K562 (cell line): Measurements from ENCODE around the gene MEIOB. TPM values are rescaled to one million over a fixed set of nuclear protein-coding genes. Genes with fewer than 3 reads are reported as not detected.

Experiments
- ATAC-seq: fragments of 200-7000 bp; cut with Tn5 transposase; 3 replicates; pipeline ENCODE4 v1.9.1; 2020; ENCODE audit warnings: moderate library complexity
- BruUV-seq: library from RNA; stranded (reverse); fragments of 400-500 nt; replicated peaks from 2 replicates; lab custom pipeline; 2021; lab: Mats Ljungman, UMichigan
- CTCF ChIA-PET: fragments of 300-600 bp; formaldehyde crosslinking; extraction: SDS; loops from one replicate; lab custom pipeline; 2021; ENCODE audit warnings: low intra/inter-chr PET ratio; lab: Yijun Ruan, JAX
- POLR2A ChIA-PET: fragments of 300-600, 350-650 bp; sonication (Branson Sonifier 250); formaldehyde crosslinking; extraction: SDS; loops from one replicate; lab custom pipeline; 2021; ENCODE audit warnings: antibody characterized with exemption, inconsistent platforms; lab: Yijun Ruan, JAX
- DNase-seq, 4 experiments: peaks; one replicate each; pipeline versions ENCODE4 v3.0.0 to v3.0.0-alpha.2; 2011 to 2018; ENCODE audit warnings: low spot score in 3 of 4, mixed read lengths in 3 of 4; ENCODE audit errors: extremely low read depth in 1 of 4
- FAIRE-seq: peaks from 2 replicates; lab custom pipeline; 2011; peaks lifted over from hg19 to GRCh38; lab: Jason Lieb, UNC
- H2AFZ ChIP-seq: 2 replicates; pipeline ENCODE4 v1.6.0; 2011; ENCODE audit warnings: low read depth, low read length, control low read depth, inconsistent platforms
- H3K27ac ChIP-seq: fragments of 200-600 bp; 3 replicates; pipeline ENCODE4 v1.8.0; 2011; ENCODE audit warnings: low read depth, mild to moderate bottlenecking, control low read depth, inconsistent platforms, low read length, moderate library complexity, mixed read lengths; ENCODE audit errors: extremely low read depth
- H3K27me3 ChIP-seq, 2 experiments: fragments of 300-600 bp in 1 of 2; 2 replicates in 1 of 2; 3 replicates in 1 of 2; pipeline versions ENCODE4 v1.6.0 to v1.8.0; 2011; ENCODE audit warnings: inconsistent platforms in 2 of 2, low read length in 2 of 2, mild to moderate bottlenecking in 1 of 2, mixed read lengths in 1 of 2, moderate library complexity in 1 of 2; ENCODE audit not compliant: control insufficient read depth in 2 of 2, insufficient read depth in 2 of 2
- H3K36me3 ChIP-seq: fragments of 300-600 bp; 3 replicates; pipeline ENCODE4 v1.8.0; 2011; ENCODE audit warnings: mild to moderate bottlenecking, low read length, inconsistent platforms; ENCODE audit not compliant: control insufficient read depth, insufficient read depth
- H3K4me1 ChIP-seq, 2 experiments: fragments of 200-600 bp in 1 of 2; replicated peaks in 1 of 2; 2 replicates in 1 of 2; 3 replicates in 1 of 2; pipeline versions ENCODE4 v1.5.1 to v1.8.0; 2011; ENCODE audit warnings: inconsistent platforms in 2 of 2, low read length in 2 of 2, mild to moderate bottlenecking in 1 of 2, mixed read lengths in 1 of 2, moderate library complexity in 1 of 2; ENCODE audit not compliant: control insufficient read depth in 2 of 2, insufficient read depth in 2 of 2
- H3K4me2 ChIP-seq: 2 replicates; pipeline ENCODE4 v1.6.1; 2011; ENCODE audit warnings: low read length, control low read depth, inconsistent platforms, mixed read lengths; ENCODE audit not compliant: insufficient read depth
- H3K4me3 ChIP-seq: fragments of 200-600 bp; sonication (generic), shearing (Covaris generic); 2 replicates; pipeline ENCODE4 v1.5.1; 2016; ENCODE audit warnings: control low read depth, inconsistent platforms
- H3K79me2 ChIP-seq: fragments of 200-600 bp; 3 replicates; pipeline ENCODE4 v1.8.0; 2011; ENCODE audit warnings: low read length, inconsistent platforms; ENCODE audit not compliant: control insufficient read depth, insufficient read depth
- H3K9ac ChIP-seq, 2 experiments: 2 replicates each; pipeline versions ENCODE4 v1.6.0 to v1.6.1; 2011; ENCODE audit warnings: low read depth in 2 of 2, low read length in 2 of 2, control low read depth in 1 of 2, inconsistent platforms in 1 of 2, mild to moderate bottlenecking in 1 of 2, mixed read lengths in 1 of 2; ENCODE audit not compliant: insufficient read depth in 1 of 2
- H3K9me1 ChIP-seq: one replicate; pipeline ENCODE4 v1.6.0; 2011; ENCODE audit warnings: inconsistent platforms, mild to moderate bottlenecking, low read length, moderate library complexity; ENCODE audit not compliant: control insufficient read depth, insufficient read depth
- H3K9me3 ChIP-seq: replicated peaks from 2 replicates; pipeline ENCODE4 v1.5.1; 2011; ENCODE audit warnings: low read depth, low read length, inconsistent platforms; ENCODE audit not compliant: control insufficient read depth, insufficient read depth
- H4K20me1 ChIP-seq: replicated peaks from 2 replicates; pipeline ENCODE4 v1.6.1; 2011; ENCODE audit warnings: low read length, inconsistent platforms, mixed read lengths; ENCODE audit not compliant: control insufficient read depth, insufficient read depth
- ELF1 ChIP-seq: fragments of 200-800 bp; sonication (Bioruptor generic); IDR thresholded peaks from 2 replicates; pipeline ENCODE4 v1.6.1; 2016; ENCODE audit warnings: missing genetic modification characterization, missing compliant biosample characterization
- KAT2B ChIP-seq: IDR thresholded peaks from one replicate; pipeline ENCODE4 v1.6.1; 2012; ENCODE audit warnings: low read depth, mild to moderate bottlenecking, control low read depth, inconsistent platforms, low read length, moderate library complexity
- RBM17 ChIP-seq: fragments of 200-400 bp; formaldehyde crosslinking; IDR thresholded peaks from 2 replicates; pipeline ENCODE4 v1.6.1; 2017; ENCODE audit warnings: low read depth, mild to moderate bottlenecking, low read length, borderline replicate concordance
- ZBTB2 ChIP-seq: fragments of 450-650 bp; IDR thresholded peaks from 2 replicates; pipeline ENCODE4 v1.6.1; 2016; ENCODE audit warnings: antibody characterized with exemption
- ZNF57 ChIP-seq: fragments of 450-650 bp; formaldehyde crosslinking; IDR thresholded peaks from 2 replicates; pipeline ENCODE4 v1.4.0; 2020; ENCODE audit warnings: mild to moderate bottlenecking, moderate library complexity
- WGBS: fragments of 100-300 bp; shearing (Covaris generic); methylation state at CpG from one replicate; pipeline ENCODE4 v1.1.6; 2016; ENCODE audit warnings: low coverage, mixed read lengths; ENCODE audit not compliant: insufficient coverage; ENCODE audit errors: missing lambda C conversion rate; 5-methylcytosine and 5-hydroxymethylcytosine counted together
- in situ Hi-C: fragments of 300-500 bp; cut with MboI; formaldehyde crosslinking; loops from 4 replicates; pipeline ENCODE4 v1.15.0; 2018; ENCODE audit warnings: inconsistent platforms, mixed read lengths
- intact Hi-C: fragments of 100-400 bp; cut with micrococcal nuclease; formaldehyde crosslinking; loops from 2 replicates; pipeline ENCODE4 v1.14.2; 2022
- polyA plus RNA-seq, 8 experiments: library from polyadenylated mRNA; depleted of rRNA in 4 of 8; stranded (reverse) in 5 of 8; unstranded in 3 of 8; fragments of >200 nt; fragmentation: Nextera tagmentation in 2 of 8; fragmentation: Illumina TruSeq in 1 of 8; extraction: Ambion mirVana in 2 of 8; extraction: Trizol in 1 of 8; gene quantifications; 2 replicates each; pipeline versions ENCODE4 v1.2.1 to v1.2.3, GENCODE V29; 2011 to 2014; ENCODE audit warnings: inconsistent platforms in 1 of 8, missing spikeins in 1 of 8
- total RNA-seq, 7 experiments: library from RNA; depleted of rRNA in 6 of 7; stranded (reverse); fragments of >200 nt in 6 of 7; fragmentation: Illumina TruSeq in 2 of 7; extraction: Trizol in 2 of 7; gene quantifications; 2 replicates each; pipeline versions ENCODE4 v1.2.1 to v1.2.3, GENCODE V29; 2011 to 2021; ENCODE audit warnings: low replicate concordance in 1 of 7
- TF ChIP-seq, protein P1 (sequence below), 2 experiments: fragments of 450-650 bp; IDR thresholded peaks; 2 replicates each; pipeline ENCODE4 v1.6.1; 2016

The MEIOB gene
- total and polyA plus RNA-seq, 9 of the 15 experiments (the other 6 are each of a cell fraction or from before 2014, with no cell fraction given), result 25.4 to 203 (median 97.6) TPM

DNA sequence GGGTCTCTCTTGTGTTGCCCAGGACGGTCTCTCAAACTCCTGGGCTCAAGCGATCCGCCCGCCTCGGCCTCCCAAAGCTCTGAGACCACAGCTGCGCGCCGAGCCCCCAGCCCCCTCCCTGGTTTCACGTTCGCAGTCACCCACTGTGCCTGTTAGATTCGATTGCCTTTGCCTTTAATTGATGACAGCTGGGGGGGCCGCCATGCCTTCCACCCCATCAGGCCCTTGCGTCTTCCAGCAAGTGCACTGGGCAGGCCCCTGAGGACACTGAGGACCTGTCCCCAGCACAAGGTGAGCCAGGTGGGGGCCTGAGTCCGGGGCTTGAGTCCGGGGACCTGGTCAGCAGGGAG, 81.7 kb downstream of the MEIOB start:
- ATAC-seq (no peak), DNase-seq (no peak), FAIRE-seq (no peak)
- TF ChIP-seq ZBTB2 (no peak), ELF1 (no peak), KAT2B (no peak), ZNF57 (no peak), RBM17 (no peak)
- TF ChIP-seq, protein P1, sequence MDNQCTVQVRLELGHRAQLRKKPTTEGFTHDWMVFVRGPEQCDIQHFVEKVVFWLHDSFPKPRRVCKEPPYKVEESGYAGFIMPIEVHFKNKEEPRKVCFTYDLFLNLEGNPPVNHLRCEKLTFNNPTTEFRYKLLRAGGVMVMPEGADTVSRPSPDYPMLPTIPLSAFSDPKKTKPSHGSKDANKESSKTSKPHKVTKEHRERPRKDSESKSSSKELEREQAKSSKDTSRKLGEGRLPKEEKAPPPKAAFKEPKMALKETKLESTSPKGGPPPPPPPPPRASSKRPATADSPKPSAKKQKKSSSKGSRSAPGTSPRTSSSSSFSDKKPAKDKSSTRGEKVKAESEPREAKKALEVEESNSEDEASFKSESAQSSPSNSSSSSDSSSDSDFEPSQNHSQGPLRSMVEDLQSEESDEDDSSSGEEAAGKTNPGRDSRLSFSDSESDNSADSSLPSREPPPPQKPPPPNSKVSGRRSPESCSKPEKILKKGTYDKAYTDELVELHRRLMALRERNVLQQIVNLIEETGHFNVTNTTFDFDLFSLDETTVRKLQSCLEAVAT (IDR thresholded peaks at IDR 0.05), result no peak
- in situ Hi-C loops (no loop called here), intact Hi-C loops (no loop called here)
- ChIA-PET CTCF (no interaction called here), POLR2A (interaction anchor here (1.6 kb wide), 1 partner anchor 12 kb away, joined by 8 read pairs; no protein-coding TSS in a partner anchor)
- H3K4me2 ChIP-seq, result no peak overlapping the region
- peaks cover 0 to 80% of the 10 kb centered on the region in 2 experiments; a peak in 2 of 5 replicates for H3K4me1 ChIP-seq
- peaks cover 20% of the 10 kb centered on the region for H3K79me2 ChIP-seq
- no peak overlapping the region for H3K27ac ChIP-seq
- peaks cover 50% of the 10 kb centered on the region; the same call in 1 of the 3 replicates for H3K36me3 ChIP-seq
- no peak overlapping the region for H3K4me3 ChIP-seq
- BruUV-seq, result no TSS peak
- H3K9me3 ChIP-seq, result no peaks in the 10 kb centered on the region
- no peaks in the 10 kb centered on the region; the same call in 1 of the 2 replicates for H4K20me1 ChIP-seq
- H3K27me3 ChIP-seq, result no peaks in the 10 kb centered on the region
- no peaks in the 10 kb centered on the region for H3K9me1 ChIP-seq
- 86% methylated on average over 11 of the region's 15 CpGs for WGBS
- no peak overlapping the region for H3K9ac ChIP-seq
- H2AFZ ChIP-seq, result no peak overlapping the region
